SH-SY5Y (cell line): Measurements from ENCODE around the gene LRFN3.

Experiments
- GATA2 ChIP-seq: IDR thresholded peaks from 2 replicates; pipeline ENCODE4 v1.6.1; 2011; ENCODE audit warnings: mild to moderate bottlenecking, low read depth, low read length
- GATA3 ChIP-seq: IDR thresholded peaks from 2 replicates; pipeline ENCODE4 v1.6.1; 2011; ENCODE audit warnings: low read depth, mild to moderate bottlenecking, low read length, moderate library complexity

GRCh38 chr19:35963514-35963913 is 27.3 kb downstream of the LRFN3 start:
- TF ChIP-seq GATA2 (no peak), GATA3 (no peak)
